Measurements from ENCODE around the gene OR7G2. TPM values are rescaled to one million over a fixed set of nuclear protein-coding genes. Genes with fewer than 3 reads are reported as not detected.

Gene OR7G2
- total and polyA plus RNA-seq, 8 donors, result not detected

Small RNA genes within 50 kb of the gene (small RNA-seq; reads per million reads assigned to genes)
- gene OR1M4P, result 0 reads per million in 4 donors

Other genes with a start within 250 kb of the OR7G2 start
- gene MUC16, start 97.1 kb downstream of the OR7G2 start, total RNA-seq, result under 1 TPM in 2 of 5 donors, not detected in 3; 0.45 to 0.55 TPM
- under 1 TPM in 1 of 3 donors, not detected in 2; 0.28 TPM for gene MUC16, start 97.1 kb downstream of the OR7G2 start, polyA plus RNA-seq
- not detected for gene OR1M1, start 20.4 kb downstream of the OR7G2 start, total RNA-seq
- not detected for gene OR1M1, start 20.4 kb downstream of the OR7G2 start, polyA plus RNA-seq
- not detected for gene OR7G1, start 8.3 kb upstream of the OR7G2 start, total RNA-seq
- not detected for gene OR7G1, start 8.3 kb upstream of the OR7G2 start, polyA plus RNA-seq
- not detected for gene OR7G3, start 19.5 kb upstream of the OR7G2 start, total RNA-seq
- gene OR7G3, start 19.5 kb upstream of the OR7G2 start, polyA plus RNA-seq, result not detected
- 10 to 100 TPM; 17.8 to 33.6 (median 19.3) TPM for gene ZNF317, start 32.9 kb upstream of the OR7G2 start, total RNA-seq
- 10 to 100 TPM; 23.5 to 29.6 (median 25.3) TPM for gene ZNF317, start 32.9 kb upstream of the OR7G2 start, polyA plus RNA-seq
- gene OR7D2, start 71.5 kb upstream of the OR7G2 start, total RNA-seq, result 10 to 100 TPM in 1 of 5 donors, under 1 TPM in 2, not detected in 2; 0.29 to 11.0 (median 0.55) TPM
- gene OR7D2, start 71.5 kb upstream of the OR7G2 start, polyA plus RNA-seq, result under 1 TPM in 1 of 3 donors, not detected in 2; 0.05 TPM
- gene OR7D4, start 112.1 kb upstream of the OR7G2 start, total RNA-seq, result not detected
- gene OR7D4, start 112.1 kb upstream of the OR7G2 start, polyA plus RNA-seq, result not detected
- gene OR7E24, start 143.5 kb upstream of the OR7G2 start, total RNA-seq, result not detected
- gene OR7E24, start 143.5 kb upstream of the OR7G2 start, polyA plus RNA-seq, result not detected
- 10 to 100 TPM in 2 of 5 donors, 1 to 10 TPM in 2, not detected in 1; 2.2 to 53.6 (median 10.2) TPM for gene ZNF699, start 202.4 kb upstream of the OR7G2 start, total RNA-seq
- 1 to 10 TPM in 2 of 3 donors, under 1 TPM in 1; 0.63 to 3.1 (median 1.2) TPM for gene ZNF699, start 202.4 kb upstream of the OR7G2 start, polyA plus RNA-seq
- 10 to 100 TPM; 11.6 to 52.2 (median 16.9) TPM for gene ZNF559, start 216.7 kb upstream of the OR7G2 start, total RNA-seq
- 10 to 100 TPM in 1 of 3 donors, 1 to 10 TPM in 2; 7.3 to 18.8 (median 9.6) TPM for gene ZNF559, start 216.7 kb upstream of the OR7G2 start, polyA plus RNA-seq